ENCODE results near the gene UBE2G1.

DNA sequence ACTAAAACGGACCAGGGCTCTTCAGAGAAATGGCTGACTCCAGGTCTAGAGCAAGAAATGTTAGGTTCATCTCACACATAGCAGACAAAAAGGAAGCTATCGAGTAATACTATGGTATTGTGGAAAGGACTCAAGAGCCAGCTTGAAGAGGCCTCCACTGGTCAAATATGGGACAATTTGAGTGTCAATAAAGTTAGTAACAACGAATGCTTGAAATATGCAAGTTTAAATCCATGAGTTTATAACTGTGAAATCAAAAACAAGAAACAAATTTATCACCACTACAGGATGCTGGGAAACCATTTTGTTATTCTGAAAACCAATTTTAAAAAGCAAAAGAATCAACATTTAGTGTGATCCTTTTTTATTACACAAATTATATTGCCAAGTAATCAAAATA lies 52.3 kb downstream of the UBE2G1 start:
- TF ChIP-seq, protein P1, sequence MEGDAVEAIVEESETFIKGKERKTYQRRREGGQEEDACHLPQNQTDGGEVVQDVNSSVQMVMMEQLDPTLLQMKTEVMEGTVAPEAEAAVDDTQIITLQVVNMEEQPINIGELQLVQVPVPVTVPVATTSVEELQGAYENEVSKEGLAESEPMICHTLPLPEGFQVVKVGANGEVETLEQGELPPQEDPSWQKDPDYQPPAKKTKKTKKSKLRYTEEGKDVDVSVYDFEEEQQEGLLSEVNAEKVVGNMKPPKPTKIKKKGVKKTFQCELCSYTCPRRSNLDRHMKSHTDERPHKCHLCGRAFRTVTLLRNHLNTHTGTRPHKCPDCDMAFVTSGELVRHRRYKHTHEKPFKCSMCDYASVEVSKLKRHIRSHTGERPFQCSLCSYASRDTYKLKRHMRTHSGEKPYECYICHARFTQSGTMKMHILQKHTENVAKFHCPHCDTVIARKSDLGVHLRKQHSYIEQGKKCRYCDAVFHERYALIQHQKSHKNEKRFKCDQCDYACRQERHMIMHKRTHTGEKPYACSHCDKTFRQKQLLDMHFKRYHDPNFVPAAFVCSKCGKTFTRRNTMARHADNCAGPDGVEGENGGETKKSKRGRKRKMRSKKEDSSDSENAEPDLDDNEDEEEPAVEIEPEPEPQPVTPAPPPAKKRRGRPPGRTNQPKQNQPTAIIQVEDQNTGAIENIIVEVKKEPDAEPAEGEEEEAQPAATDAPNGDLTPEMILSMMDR (IDR thresholded peaks at IDR 0.05 in 4 of 5, conservative IDR thresholded peaks at IDR 0.05 in 1 of 5): no peak
- no peak for TF ChIP-seq POLR2A (IDR thresholded peaks at IDR 0.05)
